ENCODE results near the gene LGMN.

The LGMN gene

DNA sequence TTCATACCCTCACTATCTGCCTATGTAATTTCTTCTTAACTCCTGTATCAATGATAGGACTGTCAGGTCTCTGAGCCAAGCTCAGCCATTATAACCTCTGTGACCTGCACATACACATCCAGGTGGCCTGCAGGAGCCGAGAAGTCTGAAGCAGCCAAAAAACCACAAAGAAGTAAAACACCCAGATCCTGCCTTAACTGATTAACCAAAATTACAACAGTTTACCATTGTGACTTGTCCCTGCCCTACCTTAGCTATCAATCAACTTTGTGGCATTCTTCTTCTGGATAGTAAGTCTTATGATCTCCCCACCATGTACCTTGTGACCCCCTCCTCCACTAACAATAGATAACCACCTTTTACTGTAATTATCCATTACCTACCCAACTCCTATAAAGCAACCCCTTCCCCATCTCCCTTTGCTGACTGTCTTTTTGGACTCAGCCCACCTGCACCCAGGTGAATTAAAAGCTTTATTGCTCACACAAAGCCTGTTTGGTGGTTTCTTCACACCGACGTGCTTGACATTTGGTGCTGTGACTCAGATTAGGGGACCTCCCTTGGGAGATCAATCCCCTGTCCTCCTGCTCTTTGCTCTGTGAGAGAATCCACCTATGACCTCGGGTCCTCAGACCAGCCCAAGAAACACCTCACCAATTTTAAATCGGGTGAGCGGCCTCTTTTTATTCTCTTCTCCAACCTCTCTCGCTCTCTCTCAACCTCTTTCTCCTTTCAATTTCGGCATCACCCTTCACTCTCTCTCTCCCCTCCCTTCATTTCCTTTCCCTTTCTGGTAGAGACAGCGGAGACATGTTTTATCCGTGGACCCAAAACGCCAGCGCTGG is 11.5 kb upstream of the LGMN start:
- DNase-seq, result no peak

GRCh38 chr14:92759300-92759678 is 10.9 kb upstream of the LGMN start:
- peak; percentile 49 for DNase-seq

DNA sequence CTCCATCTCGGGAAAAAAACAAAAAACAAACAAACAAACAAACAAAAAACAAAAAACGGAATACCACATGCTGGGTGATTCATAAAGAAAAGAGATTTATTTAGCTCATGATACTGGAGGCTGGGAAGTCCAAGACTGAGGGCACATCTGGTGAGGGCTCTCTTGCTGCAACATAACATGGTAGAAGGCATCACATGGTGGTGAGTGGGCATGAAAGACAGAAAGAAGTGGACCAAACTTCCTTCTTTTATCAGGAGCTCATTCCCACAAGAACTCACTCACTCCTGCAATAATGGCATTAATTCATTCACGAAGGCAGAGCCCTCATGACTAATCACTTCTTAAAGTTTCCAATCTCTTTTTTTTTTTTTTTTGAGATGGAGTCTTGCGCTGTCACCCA is 8.0 kb upstream of the LGMN start:
- no peak for DNase-seq

DNA sequence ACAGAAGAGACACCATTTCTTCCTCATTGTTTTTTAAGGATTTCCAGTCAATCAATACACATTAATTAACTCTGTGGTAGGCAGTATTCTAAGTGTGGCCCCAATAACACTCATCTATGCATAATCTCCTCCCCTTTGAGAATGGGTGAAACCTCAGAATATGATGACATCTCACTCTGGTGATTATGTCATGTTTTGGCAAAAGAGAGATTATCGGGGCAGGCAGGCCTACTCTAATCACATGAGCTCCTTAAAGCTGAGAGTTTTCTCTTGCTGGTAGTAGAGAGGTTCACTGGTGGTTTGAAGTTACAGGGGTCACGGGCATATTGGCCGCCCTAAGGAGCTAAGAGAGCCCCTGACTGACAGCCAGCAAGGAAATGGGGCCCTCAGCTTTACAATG is 7.1 kb upstream of the LGMN start:
- no peak for DNase-seq

GRCh38 chr14:92754966-92755365 is 6.5 kb upstream of the LGMN start:
- no peak for DNase-seq

GRCh38 chr14:92753250-92753649 is 4.8 kb upstream of the LGMN start:
- no peak for DNase-seq

DNA sequence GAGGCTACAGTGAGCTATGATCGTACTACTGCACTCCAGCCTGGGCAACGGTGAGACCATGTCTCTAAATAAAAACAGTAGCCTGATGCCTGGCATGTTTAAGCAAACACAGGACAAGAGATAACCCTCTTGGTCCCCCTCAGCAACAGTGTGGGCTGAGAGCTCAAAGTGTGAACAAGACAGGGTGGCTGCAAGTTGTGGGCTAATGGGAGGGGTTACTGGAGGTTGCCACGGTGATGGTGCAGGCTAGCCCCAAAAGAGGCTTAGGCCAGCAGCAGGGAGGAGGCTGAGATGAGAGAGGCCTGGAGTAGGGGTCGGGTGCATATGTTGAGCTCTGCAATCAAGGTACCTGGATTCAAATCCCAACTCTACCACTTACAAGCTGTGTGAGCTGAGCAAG is 3.4 kb upstream of the LGMN start:
- no peak for DNase-seq

GRCh38 chr14:92750994-92751400 is 2.6 kb upstream of the LGMN start:
- no peak for DNase-seq

DNA sequence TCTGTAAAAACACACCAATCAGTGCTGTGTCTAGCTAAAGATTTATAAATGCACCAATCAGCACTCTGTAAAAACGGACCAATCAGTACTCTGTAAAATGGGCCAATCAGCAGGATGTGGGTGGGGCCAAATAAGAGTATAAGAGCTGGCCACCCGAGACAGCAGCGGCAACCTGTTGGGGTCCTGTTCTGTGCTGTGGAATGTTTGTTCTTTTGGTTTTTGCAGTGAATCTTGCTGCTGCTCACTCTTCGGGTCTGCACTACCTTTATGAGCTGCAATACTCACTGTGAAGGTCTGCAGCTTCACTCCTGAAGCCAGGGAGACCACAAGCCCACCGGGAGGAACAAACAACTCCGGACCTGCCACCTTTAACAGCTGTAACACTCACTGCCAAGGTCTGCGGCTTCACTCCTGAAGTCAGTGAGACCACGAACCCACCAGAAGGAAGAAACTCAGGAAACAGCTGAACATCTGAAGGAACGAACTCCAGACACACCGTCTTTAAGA is 1.8 kb upstream of the LGMN start:
- DNase-seq, result peak; percentile 42

DNA sequence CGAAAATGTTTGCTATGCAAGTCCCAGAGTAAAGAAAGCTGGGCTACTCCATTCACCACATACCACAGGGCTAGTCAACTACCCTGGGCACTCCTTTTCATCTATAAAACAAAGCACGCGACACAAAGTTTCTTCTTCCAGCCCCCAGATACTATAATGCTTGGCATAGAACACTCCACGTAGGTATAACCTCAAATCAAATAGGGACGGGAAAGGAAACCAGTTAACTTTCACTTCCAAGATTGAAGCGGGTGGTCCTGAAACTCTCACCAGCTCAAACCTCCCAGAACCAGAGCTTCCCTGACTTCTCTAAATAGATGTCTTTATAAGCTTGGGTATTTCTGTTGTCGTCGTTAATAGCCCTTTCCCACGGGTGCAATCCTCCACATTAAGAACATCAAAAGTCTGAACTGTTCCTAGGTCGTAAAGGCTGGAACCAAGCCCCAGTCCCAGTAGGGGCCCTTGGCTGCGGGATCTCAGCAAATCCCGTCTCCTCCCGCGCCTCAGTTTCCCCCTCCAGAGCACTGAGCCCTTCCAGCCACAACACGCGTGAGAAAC is 647 bp downstream of the LGMN start:
- DNase-seq, result no peak

- no peak for DNase-seq
These were observed 4.2 kb downstream of the LGMN start for GRCh38 chr14:92744198-92744597.

- DNase-seq, result no peak
These were observed 8.0 kb downstream of the LGMN start for GRCh38 chr14:92740440-92740839.

GRCh38 chr14:92737619-92738188 is 10.7 kb downstream of the LGMN start:
- DNase-seq, result no peak

DNA sequence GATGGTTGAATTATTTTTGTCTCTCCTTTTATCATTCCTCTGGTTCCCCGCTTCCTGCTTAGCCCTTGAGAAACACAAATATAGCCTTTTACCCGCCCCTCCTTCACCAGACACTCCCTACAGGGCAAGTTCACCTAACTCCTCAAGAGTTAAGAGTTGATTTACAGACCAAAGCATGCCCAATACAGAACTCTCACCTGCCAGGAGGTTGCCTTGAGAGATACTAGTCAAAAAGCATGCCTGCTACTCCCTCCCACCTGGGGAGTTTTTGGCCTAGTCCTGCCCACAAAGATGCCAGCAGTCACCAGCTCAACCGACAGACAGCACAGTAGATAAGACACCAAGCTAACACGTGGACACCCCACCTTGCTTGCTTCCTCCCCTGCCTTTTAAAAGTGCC is 11.2 kb downstream of the LGMN start:
- no peak for DNase-seq

- DNase-seq, result no peak
These were observed 13.1 kb downstream of the LGMN start for GRCh38 chr14:92735344-92735743.

GRCh38 chr14:92734618-92735017 is 13.8 kb downstream of the LGMN start:
- no peak for DNase-seq

GRCh38 chr14:92733007-92733406 is 15.4 kb downstream of the LGMN start:
- DNase-seq, result no peak

GRCh38 chr14:92731622-92732115 is 16.8 kb downstream of the LGMN start:
- no peak for DNase-seq

- no peak for DNase-seq
These were observed 18.6 kb downstream of the LGMN start for GRCh38 chr14:92729634-92730358.

GRCh38 chr14:92728759-92729364 is 19.6 kb downstream of the LGMN start:
- no peak for DNase-seq

DNA sequence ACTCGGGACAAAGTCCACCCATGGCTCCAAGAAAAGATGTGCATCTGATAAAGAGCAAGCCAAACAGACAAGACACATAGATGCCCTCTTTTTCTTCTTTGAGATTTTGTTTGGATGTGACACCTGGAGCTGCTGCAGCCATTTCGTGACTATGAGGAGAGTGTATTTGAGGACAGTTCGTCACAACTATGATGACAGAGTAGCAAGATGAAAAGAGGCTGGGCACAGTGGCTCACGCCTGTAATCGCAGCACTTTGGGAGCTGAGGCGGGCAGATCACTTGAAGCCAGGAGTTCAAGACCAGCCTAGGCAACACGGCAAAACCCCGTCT is 21.5 kb downstream of the LGMN start:
- DNase-seq, result no peak

GRCh38 chr14:92726135-92726932 is 22.1 kb downstream of the LGMN start:
- DNase-seq, result peak; percentile 42
